HG02981 (cell line): ENCODE measurements around the gene REC114.
"Not testable (repeated sequence)": the region's sequence is repeated elsewhere in the genome, so short reads cannot be mapped to it uniquely, and the experiment has no call there.

Experiments used
- ATAC-seq: cut with Tn5 transposase; IDR thresholded peaks from one replicate; pipeline ENCODE4 v1.9.1; 2021; ENCODE audit warnings: mild to moderate bottlenecking, moderate library complexity; ENCODE audit not compliant: unreplicated experiment

The REC114 gene

DNA sequence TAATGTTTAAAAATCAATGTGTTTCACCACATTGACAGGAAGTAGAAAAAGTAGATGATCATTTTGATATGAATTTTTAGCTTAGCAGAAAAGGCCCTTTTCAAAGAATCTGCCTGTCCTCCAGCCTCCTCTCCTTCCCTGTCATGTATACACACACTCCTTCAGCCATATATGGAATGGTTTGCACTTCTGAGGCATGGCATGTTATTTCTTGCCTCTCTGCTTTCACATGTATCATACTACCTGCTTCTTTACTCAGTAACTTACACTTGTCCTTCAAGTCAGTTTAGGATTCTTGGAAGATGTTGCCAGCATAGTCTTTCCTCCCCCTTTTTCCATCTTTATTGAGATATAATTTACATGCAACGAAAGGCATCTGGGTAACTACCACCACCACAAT is 79.0 kb downstream of the REC114 start:
- no peak for ATAC-seq

DNA sequence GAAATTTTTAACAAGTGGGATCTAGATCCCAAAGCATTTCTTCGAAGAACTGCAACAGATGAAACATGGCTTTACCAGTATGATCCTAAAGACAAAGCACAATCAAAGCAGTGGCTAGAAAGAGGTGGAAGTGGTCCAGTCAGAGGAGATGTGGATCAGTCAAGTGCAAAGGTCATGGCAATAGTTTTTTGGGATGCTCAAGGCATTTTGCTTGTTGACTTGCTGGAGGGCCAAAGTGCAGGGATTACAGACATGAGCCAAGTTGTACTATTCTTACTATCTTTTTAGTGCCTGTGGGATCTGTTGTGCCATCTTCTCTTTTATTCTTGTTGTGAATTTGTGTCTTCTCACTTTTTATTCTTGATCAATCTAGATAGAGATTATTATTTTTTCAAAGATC is 82.0 kb downstream of the REC114 start:
- ATAC-seq, result no peak

DNA sequence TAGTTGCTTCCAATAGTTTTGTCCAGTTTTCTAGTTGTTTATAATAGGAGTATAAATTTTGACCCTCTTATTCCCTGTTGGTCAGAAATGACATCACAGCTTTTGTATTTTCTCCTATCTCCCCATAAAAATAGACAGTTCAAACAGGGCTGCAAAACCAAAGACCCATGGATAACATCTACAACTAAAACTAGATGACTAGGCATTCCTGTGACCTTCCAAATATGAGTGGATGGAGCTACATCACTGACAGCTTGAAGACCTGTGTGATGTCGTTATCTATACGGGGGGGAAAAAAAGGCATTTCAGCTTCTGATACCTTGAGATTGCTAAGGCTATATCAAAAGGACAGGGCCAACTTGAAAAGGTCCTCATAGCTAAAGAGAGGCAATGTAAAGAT is 84.6 kb downstream of the REC114 start:
- no peak for ATAC-seq

DNA sequence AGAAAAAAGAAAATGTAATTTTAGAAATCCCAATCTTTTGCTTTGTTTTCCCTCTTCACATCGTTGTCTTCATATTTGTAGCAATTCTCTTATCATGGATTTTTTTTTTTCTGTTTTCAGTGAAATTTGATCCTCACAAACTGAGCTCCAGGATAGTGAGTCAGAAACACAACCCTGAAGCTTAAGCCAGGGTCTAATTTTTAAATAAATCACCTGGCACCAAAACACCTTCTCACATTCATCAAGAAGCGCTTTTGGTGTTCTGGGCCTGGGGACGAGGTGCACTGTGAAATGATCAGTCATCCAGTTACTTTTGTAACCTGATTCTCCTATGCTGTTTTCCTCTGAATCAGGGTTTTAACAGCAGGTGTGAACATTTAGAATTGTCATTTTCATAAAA is 87.7 kb downstream of the REC114 start:
- no peak for ATAC-seq

DNA sequence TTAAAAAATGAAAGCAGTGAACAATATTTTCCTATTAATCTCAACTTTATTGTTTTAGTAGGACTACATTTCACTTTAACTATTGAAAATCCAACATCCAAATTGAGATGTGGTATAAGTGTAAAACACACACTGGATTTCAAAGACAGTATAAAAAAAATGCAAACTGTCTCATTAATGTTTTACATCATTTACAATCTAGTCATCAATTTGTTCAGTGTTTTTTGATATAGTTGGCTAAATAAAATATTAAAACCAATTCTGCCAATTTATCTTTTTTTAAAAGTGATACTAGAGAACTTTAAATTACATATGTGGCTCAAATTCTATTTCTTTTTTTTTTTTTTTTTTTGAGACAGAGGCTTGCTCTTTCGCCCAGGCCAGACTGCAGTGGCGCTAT is 95.2 kb downstream of the REC114 start:
- no peak for ATAC-seq

DNA sequence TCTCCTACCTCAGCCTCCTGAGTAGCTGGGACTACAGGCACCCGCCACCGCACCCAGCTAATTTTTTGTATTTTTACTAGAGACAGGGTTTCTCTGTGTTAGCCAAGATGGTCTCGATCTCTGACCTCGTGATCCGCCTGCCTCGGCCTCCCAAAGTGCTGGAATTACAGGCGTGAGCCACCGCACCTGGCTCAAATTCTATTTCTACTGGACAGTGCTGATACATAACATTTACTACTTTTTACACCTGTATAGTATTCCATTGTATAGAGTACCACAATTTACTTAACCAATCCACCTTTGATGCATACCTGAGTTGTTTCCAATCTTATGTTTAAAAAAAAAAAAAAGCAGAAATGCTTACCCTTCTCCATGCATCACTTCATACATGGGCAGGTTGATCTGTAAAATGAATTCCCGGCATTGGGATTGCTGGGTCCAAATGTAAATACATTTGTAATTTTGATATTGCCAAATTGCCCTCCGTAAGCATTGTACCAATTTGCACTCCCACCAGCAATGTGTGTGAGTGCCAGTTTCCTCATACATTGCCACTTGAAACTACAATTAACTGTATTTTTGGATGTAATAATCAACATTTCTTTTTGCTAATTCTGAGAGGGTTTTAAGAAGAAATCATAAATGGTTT is 95.7 kb downstream of the REC114 start:
- no peak for ATAC-seq

DNA sequence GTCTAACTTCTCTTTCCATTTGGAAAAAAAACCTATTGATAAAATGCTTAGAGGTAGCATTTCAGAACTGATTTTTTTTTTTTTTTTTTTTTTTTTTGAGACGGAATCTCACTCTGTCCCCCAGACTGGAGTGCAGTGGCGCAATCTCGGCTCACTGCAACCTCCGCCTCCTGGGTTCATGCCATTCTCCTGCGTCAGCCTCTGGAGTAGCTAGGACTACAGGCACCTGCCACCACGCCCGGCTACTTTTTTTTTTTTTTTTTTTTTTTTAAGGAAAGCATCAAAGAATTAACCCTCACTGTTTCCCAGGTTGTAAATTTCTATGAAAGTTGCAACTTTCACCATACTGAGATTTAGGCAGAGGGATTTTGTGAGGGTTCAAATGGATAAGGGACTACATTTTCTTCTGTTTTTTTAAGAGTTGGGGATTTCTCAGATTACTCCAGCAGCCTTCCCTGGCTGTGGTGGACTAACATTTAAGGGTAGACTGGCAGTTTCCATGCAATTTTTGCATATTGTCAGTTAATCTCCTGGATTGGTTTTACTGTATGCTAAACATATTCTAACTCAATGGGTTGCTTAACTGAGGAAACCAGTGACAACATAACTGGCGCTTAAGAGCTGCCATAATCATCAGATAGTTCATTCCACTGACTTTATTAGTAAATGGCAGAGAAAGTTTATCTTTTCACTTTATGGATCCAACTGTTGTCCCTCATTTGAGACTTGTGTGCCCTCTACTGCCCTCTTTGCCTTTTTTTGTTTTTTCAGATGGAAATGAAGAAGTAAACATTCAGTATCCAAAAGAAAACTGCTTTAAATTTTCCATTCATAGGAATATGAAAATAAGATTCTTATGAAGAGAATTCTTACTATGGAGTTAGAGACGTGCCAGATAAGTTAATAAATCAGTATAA is 96.5 kb downstream of the REC114 start:
- ATAC-seq, result no peak

DNA sequence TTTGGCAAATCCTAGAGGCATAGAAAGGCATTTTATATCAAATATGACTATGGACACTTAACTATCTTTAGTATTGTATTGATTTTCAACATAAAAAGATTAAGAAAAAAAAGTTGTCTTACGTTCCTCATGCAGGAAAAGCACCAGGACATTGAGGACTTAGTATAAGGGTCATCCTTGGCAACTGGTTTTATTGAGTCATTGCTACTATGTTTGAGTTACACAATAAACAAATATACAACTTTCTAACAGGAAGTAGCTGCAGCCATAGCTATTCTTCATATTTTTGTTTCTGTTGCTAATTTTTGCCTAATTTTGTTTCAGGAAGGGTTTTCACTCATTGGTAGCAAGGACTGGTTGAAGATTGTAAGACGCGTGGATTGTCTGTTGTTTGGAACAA is 97.2 kb downstream of the REC114 start:
- no peak for ATAC-seq

DNA sequence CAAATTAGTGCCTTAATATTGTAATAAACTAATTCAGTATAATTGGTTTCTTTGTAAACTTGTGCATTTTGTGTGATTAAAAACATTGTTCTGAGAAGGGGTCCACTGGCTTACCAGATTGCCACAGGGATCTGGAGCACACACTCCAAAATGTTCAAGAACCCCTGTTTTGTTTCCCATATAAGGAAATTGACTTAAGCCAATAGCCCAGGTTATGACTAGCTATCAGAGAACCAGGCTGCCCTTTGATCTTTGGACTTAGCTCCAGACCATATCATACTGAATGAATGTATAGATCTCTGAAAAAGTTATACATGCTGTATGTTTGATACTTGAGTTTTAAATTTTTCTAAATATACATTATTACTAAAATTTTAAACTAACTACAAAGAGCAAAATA is 98.5 kb downstream of the REC114 start:
- ATAC-seq, result no peak

DNA sequence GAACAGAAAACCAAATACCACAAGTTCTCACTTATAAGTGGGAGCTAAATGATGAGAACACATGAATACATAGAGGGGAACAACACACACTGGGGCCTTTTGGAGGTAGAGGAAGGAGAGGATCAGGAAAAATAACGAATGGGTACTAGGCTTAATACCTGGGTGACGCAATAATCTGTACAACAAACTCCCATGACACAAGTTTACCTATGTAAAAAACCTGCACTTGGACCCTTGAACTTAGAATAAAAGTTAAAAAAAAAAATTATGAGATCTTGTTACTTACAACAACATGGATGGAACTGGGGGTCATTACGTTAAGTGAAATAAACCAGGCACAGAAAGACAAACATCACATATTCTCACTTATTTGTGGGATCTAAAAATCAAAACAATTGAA is 106.0 kb downstream of the REC114 start:
- not testable (repeated sequence) for ATAC-seq

DNA sequence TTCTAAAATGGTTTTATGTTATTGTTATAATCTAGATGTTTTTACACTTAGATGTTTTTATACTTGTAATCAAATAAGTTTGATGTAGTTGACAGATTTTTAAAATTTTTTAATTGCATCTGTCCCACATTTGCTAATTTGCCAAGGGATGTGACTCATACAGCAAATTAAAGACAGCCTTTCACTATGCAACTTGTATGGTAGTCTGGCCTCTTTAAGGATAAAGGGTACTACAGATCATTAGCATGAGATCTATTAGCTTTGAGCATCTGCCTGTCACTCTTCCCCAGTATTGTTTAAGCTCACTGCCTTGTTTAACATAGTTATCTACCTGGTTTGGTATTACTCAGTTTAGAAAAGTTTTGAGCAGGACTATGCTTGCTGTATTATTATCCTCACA is 107.2 kb downstream of the REC114 start:
- ATAC-seq, result no peak

DNA sequence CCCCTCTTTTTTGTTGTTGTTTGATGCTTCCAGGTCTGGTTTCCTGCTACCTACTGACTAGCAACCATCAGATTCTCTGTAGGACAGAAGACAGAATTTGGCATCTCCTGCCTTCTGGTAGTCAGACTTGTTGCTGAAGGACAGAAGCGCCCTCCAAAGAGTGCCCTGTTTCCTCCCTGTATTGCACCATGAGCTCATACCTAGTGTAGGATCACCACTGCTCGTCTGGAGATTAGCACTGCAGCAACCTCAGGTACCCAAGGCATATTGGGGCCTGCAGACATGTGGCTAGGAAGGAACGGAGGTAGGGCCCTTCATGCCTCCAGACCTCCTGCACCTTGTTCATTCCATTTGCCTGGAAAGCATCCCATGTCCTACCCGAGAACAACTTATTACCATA is 112.1 kb downstream of the REC114 start:
- no peak for ATAC-seq

DNA sequence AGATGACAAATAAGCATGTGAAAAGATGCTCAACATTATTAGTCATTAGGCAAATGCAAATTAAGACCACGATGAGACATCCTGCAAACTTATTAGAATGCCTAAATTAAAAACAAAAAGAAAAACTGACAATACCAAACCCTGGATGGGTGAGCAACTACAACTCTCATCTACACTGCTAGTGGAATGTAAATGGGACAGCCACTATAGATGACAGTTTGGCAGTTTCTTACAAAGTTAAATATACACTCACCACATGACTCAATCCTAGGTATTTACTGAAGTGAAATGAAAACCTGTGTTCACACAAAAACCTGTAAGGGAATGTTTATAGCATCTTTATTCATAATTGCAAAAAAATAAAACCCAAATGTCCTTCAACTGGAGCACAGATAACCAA is 115.6 kb downstream of the REC114 start:
- ATAC-seq, result no peak

DNA sequence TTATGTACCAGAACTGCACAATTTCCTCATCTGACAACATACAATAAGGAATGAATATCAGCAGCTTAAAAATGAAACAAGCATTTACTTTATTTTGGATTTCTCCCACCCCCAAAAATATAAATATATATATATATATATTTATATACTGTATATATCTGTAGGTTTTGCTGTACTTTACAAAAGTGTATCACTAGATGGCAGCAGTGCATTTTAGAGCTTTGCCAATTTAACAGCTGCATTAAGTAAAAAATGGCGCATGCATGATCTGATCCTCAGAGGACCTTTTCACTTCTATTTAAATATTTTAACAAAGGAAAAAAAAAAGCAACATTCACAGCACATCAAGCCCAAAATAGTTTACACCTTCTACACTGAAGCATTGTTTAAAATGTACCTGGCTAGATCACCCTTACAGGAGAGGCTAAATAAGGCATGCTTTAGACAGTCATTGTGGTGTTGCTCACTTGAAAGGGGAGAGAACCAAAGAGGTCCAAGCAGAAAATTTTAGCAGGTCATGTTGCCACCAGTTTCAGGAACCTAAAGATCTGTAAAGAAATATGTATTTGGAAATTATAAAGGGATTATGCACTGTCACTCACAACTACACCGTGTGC is 117.6 kb downstream of the REC114 start:
- ATAC-seq, result no peak

DNA sequence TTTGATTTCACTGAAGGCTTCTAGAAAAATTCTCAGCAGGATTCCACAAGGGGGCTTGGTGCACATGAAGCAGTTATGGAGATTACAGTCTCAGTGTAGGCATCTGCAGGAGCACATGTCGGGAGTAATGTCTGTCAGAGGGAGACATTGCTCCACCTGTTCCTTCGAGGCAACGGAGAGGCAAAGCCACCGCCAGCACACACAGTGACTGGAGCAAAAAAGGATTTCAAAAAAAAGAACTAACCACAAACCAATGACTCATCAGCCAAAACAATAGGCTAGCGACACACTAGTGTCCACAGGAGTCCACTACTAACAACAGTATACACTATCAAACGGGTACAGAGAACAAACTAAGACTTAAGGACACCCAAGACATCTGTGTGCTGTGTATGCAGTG is 121.3 kb downstream of the REC114 start:
- no peak for ATAC-seq

DNA sequence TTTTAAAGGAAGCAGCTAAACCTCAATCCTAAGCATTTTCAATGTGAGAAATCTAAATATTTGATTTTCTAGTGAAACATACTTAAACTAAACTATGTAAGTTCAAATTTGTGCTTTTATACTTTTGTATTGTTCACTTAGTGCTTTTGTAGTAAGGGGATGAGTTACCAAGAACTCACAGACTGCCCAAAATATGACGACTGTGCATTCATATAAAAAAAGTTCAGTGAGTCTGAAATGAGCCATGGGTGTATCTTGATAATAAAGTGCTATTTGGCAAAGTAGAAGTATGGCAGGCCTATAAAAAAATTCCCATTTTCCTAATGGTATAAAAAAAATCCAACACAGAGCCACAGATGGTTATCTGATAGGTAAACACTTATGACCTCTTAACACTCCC is 124.1 kb downstream of the REC114 start:
- ATAC-seq, result no peak

DNA sequence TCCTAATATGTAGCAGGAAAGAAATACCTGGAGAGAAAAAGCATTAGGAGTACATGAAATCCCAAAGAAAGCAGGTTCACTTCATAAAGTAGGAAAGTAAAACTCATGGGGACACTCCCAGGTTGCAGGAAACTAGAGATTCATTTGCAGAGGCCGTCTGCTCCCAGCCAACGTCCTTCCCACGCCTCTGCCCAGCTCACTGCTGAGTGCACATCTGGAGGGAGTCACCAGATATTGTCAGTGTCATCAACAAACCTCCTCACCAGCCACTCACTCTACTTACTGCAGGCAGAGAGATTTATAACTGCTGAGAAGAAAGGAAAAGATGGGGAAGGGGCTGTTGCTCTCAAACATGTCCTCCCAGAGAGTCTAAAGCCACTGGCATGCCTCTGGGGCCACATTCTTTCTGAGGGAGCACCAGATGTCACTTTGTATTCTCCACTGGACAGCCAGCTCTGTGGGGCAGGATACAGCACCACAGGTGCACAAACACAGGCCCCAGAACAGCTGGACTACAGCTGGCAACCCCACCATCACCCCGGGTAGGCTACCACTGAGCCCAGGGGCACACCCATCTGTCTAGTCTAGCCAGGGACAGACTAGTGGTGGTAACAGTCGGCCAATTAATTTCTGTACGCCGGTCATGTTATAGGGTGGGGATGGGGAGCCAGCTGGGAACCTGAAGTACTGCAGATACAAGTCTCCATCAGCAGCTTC is 125.8 kb downstream of the REC114 start:
- no peak for ATAC-seq

DNA sequence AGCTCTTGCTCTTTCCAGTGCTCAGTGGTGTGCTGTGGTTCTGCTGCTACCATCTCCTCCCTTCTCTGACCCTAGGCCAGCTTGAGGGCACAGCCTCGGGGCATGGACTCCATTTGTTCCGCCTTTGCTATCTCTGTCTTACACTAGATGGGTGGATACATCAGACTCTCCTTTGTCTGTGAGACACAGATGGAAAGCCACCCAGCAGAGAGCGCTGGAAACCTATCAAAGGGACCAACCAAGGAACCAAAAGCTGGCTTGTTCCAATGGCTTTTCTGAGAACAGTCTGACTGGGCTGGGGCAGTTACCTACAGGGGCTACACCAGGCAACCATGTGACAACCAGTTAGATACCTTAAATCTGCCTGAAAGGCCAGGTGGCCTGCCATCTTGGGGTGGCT is 126.4 kb downstream of the REC114 start:
- no peak for ATAC-seq

DNA sequence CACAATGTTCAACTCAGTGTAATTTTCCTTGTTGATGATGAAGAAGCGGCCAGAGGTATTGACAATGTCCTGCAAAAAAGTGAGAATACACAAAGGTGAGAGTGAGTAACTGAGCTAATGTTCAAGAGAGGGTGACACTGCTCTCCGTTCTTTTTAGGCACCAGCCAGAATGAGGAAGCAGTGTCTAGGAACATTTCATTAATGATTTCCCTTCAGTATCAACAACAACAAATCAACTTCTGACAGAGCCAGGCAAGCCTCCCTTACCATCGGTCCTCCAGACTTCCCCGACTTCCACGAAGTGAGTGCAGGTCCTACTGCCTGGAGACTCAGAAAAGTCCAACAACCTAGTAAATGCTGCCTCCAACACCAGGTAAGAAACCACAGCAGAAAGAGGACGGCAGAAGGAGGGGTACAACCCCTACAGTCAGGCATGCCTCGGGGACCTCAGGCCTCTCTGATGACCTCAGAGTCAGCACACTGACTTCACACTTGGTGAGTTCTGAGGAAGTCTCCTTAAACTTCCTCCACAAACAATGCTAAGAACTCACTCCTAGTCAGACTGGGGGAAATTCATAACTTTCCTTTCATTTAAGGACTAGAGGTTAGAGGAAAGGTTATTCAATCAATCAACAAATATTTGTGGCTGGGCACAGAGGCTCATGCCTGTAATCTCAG is 127.5 kb downstream of the REC114 start:
- ATAC-seq, result no peak

DNA sequence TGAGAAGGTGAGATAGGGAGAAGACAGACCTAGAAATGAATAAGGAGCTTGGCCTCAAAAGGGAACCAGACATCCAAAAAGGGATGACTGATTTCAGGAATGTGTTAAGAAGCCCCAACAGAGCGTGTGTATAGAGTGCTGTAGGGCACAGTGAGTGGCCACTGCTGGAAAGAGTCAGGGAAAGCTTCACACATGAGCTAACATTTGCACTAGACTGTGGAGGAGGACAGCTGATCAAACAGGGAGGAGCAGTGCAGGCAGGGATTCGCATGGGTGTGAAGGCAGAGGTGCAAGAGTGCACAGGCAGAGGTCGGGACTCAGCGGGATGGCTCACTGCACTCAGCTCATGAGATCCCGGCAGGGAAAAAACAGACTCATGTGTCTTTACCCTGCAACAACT is 128.4 kb downstream of the REC114 start:
- ATAC-seq, result no peak

DNA sequence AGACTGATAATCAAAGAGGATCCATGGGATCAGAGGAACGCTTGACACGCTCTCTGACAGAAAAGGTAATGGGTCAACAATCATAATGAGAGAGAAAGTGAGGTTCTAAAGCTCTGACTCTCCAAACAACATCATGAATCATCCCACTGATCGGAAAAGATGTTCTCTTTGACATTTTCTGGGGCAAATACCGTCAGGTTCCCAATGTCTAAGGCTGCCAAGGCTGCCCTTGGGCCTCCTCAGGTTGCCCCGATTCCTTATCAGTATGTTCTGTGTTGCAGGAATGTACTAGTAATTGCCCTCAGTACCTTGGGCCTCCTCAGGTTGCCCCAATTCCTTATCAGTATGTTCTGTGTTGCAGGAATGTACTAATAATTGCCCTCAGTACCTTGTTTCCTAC is 129.3 kb downstream of the REC114 start:
- ATAC-seq, result no peak
